B cell (primary cell): ENCODE results near the gene FES.

Source experiments
- CTCF ChIP-seq: fragments of 200-600 bp; IDR thresholded peaks from one replicate; pipeline ENCODE4 v1.8.0; 2022; ENCODE audit warnings: antibody characterized with exemption, mild to moderate bottlenecking
- EZH2 ChIP-seq: IDR thresholded peaks from 2 replicates; pipeline ENCODE4 v1.6.1; 2012; ENCODE audit warnings: borderline replicate concordance, low read depth, mild to moderate bottlenecking, moderate library complexity, low read length; ENCODE audit not compliant: insufficient read depth, poor library complexity, severe bottlenecking

- no peak for TF ChIP-seq CTCF
- no peak for TF ChIP-seq EZH2
Observed at GRCh38 chr15:90911906-90912769, 27.8 kb downstream of the FES start.
